HepG2 (cell line): ENCODE measurements around the gene ATP8B1.

Source experiments
- EED ChIP-seq: sonication (generic); formaldehyde crosslinking; IDR thresholded peaks from 2 replicates; pipeline ENCODE4 v1.5.0; 2020; ENCODE audit warnings: mild to moderate bottlenecking, missing genetic modification reagents
- MTF2 ChIP-seq: sonication (generic); formaldehyde crosslinking; IDR thresholded peaks from 2 replicates; pipeline ENCODE4 v1.5.0; 2020; ENCODE audit warnings: missing genetic modification reagents, borderline replicate concordance
- POLR2AphosphoS5 ChIP-seq: IDR thresholded peaks from 2 replicates; pipeline ENCODE4 v1.6.1; 2012; ENCODE audit warnings: low read depth, low read length
- TF ChIP-seq, protein P1 (sequence below): sonication (generic); formaldehyde crosslinking; IDR thresholded peaks from 2 replicates; pipeline ENCODE4 v1.5.1; 2020; ENCODE audit warnings: missing genetic modification reagents, mild to moderate bottlenecking, borderline replicate concordance
- TF ChIP-seq, protein P2 (sequence below): IDR thresholded peaks from 2 replicates; pipeline ENCODE4 v1.6.1; 2016; ENCODE audit warnings: missing compliant biosample characterization, missing genetic modification reagents, borderline replicate concordance
- TF ChIP-seq, protein P3 (sequence below): sonication (generic); formaldehyde crosslinking; IDR thresholded peaks from 2 replicates; pipeline ENCODE4 v1.5.0; 2020; ENCODE audit warnings: mild to moderate bottlenecking, missing genetic modification reagents, moderate library complexity
- TF ChIP-seq, protein P4 (sequence below): sonication (generic); formaldehyde crosslinking; IDR thresholded peaks from 2 replicates; pipeline ENCODE4 v1.4.0; 2020; ENCODE audit warnings: missing genetic modification reagents

DNA sequence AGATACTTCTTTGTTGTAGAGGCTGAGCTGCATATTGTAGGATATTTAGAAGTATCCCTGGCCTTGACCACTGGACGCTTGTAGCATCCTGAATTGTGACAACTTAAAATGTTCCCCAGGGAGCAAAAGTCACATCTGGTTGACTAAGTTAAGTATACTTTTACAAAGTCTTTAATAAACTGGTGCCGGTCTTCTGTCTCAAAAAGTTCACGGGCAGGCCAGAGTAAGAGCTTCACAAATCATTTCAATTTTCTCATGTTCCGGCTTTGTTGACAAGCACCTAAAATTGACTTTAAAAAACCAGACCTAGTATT is 18.4 kb downstream of the ATP8B1 start:
- TF ChIP-seq MTF2 (CRISPR knock-in tag) = no peak
- TF ChIP-seq, protein P1, sequence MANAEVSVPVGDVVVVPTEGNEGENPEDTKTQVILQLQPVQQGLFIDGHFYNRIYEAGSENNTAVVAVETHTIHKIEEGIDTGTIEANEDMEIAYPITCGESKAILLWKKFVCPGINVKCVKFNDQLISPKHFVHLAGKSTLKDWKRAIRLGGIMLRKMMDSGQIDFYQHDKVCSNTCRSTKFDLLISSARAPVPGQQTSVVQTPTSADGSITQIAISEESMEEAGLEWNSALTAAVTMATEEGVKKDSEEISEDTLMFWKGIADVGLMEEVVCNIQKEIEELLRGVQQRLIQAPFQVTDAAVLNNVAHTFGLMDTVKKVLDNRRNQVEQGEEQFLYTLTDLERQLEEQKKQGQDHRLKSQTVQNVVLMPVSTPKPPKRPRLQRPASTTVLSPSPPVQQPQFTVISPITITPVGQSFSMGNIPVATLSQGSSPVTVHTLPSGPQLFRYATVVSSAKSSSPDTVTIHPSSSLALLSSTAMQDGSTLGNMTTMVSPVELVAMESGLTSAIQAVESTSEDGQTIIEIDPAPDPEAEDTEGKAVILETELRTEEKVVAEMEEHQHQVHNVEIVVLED = no peak
- TF ChIP-seq EED (CRISPR knock-in tag) = no peak
- TF ChIP-seq, protein P2, sequence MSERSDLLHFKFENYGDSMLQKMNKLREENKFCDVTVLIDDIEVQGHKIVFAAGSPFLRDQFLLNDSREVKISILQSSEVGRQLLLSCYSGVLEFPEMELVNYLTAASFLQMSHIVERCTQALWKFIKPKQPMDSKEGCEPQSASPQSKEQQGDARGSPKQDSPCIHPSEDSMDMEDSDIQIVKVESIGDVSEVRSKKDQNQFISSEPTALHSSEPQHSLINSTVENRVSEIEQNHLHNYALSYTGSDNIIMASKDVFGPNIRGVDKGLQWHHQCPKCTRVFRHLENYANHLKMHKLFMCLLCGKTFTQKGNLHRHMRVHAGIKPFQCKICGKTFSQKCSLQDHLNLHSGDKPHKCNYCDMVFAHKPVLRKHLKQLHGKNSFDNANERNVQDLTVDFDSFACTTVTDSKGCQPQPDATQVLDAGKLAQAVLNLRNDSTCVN (CRISPR knock-in tag) = no peak
- TF ChIP-seq, protein P3, sequence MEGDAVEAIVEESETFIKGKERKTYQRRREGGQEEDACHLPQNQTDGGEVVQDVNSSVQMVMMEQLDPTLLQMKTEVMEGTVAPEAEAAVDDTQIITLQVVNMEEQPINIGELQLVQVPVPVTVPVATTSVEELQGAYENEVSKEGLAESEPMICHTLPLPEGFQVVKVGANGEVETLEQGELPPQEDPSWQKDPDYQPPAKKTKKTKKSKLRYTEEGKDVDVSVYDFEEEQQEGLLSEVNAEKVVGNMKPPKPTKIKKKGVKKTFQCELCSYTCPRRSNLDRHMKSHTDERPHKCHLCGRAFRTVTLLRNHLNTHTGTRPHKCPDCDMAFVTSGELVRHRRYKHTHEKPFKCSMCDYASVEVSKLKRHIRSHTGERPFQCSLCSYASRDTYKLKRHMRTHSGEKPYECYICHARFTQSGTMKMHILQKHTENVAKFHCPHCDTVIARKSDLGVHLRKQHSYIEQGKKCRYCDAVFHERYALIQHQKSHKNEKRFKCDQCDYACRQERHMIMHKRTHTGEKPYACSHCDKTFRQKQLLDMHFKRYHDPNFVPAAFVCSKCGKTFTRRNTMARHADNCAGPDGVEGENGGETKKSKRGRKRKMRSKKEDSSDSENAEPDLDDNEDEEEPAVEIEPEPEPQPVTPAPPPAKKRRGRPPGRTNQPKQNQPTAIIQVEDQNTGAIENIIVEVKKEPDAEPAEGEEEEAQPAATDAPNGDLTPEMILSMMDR = no peak
- TF ChIP-seq, protein P4, sequence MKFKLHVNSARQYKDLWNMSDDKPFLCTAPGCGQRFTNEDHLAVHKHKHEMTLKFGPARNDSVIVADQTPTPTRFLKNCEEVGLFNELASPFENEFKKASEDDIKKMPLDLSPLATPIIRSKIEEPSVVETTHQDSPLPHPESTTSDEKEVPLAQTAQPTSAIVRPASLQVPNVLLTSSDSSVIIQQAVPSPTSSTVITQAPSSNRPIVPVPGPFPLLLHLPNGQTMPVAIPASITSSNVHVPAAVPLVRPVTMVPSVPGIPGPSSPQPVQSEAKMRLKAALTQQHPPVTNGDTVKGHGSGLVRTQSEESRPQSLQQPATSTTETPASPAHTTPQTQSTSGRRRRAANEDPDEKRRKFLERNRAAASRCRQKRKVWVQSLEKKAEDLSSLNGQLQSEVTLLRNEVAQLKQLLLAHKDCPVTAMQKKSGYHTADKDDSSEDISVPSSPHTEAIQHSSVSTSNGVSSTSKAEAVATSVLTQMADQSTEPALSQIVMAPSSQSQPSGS (CRISPR knock-in tag) = no peak
- TF ChIP-seq POLR2AphosphoS5 = no peak
